ENCODE measurements around the gene EPB41L3. TPM values are rescaled to one million over a fixed set of nuclear protein-coding genes. Genes with fewer than 3 reads are reported as not detected.

EPB41L3 gene
- total and polyA plus RNA-seq, 10 of the 15 experiments (the other 5 are each of a cell fraction or from before 2014, with no cell fraction given) = 0.11 to 0.69 (median 0.23) TPM; not detected in 6

DNA sequence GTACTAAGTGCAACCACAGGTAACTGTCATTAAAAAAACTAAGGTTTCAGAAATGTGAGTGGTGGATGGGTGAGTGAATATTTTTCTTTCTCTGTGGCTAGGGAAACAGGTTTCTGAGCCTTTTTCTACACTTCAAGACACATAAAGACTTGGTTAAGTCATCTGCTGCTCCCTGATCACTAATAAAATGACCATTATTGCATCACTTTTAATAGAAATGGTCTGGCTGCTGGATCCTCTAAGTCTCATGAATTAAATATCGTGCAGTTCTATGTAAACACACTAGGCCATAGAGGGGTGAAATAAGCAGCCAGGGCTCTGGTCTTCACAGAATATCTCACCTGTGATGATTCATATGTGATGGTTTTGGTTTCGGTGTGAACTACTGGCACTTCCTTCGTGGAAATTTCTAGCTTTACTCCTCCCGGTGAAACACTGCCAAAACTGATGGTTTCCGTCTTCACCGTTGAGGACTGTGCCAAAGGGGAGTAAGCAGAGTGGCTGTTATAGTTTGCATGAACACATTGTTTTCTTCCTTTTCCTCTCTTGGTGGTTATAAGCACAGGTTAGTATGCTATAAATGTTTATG is 147.8 kb downstream of the EPB41L3 start (continued):
- TF ChIP-seq RCOR1 (conservative IDR thresholded peaks at IDR 0.05; ENCODE audit: low read depth, low read length) = no peak
- no peak for TF ChIP-seq SIN3A (IDR thresholded peaks at IDR 0.05; ENCODE audit: low read depth, low read length)
- TF ChIP-seq TCF12 (IDR thresholded peaks at IDR 0.05; ENCODE audit: low read depth, low read length) = no peak
- TF ChIP-seq SMAD1 (IDR thresholded peaks at IDR 0.05; ENCODE audit: low read depth, partially characterized antibody) = no peak
- TF ChIP-seq, protein P1, sequence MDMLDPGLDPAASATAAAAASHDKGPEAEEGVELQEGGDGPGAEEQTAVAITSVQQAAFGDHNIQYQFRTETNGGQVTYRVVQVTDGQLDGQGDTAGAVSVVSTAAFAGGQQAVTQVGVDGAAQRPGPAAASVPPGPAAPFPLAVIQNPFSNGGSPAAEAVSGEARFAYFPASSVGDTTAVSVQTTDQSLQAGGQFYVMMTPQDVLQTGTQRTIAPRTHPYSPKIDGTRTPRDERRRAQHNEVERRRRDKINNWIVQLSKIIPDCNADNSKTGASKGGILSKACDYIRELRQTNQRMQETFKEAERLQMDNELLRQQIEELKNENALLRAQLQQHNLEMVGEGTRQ (IDR thresholded peaks at IDR 0.05; ENCODE audit: borderline replicate concordance, low read depth, low read length) = no peak
- TF ChIP-seq ESRRA (IDR thresholded peaks at IDR 0.05; ENCODE audit: low read length) = no peak
- no peak for TF ChIP-seq NR2F1 (conservative IDR thresholded peaks at IDR 0.05)
- TF ChIP-seq, protein P2, sequence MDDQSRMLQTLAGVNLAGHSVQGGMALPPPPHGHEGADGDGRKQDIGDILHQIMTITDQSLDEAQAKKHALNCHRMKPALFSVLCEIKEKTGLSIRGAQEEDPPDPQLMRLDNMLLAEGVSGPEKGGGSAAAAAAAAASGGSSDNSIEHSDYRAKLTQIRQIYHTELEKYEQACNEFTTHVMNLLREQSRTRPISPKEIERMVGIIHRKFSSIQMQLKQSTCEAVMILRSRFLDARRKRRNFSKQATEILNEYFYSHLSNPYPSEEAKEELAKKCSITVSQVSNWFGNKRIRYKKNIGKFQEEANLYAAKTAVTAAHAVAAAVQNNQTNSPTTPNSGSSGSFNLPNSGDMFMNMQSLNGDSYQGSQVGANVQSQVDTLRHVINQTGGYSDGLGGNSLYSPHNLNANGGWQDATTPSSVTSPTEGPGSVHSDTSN (IDR thresholded peaks at IDR 0.05; ENCODE audit: insufficient replicate concordance, low read depth, low read length) = no peak

DNA sequence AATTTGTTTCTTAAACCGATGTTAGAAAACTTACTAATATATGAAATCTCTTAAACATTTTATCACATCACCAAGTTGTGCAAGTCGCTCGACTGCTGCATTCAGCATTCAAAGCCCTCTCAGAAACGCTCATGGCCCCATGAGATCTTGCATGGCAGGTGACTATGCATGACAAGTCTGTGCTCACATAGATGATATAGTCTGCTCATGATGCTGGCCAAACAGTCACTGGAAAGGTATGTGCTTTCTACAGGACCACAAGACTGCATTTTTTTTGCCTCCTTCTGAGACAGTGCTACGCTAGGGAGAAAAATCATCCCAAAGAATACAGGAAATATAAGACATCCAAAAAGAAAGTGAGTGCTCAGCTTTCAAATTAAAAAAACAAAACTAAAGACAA is 150.0 kb downstream of the EPB41L3 start:
- ChIA-PET SMC1A (ENCODE audit: uncharacterized antibody, unreplicated experiment) (no interaction called here), CTCF (no interaction called here), POLR2A (no interaction called here), RAD21 (ENCODE audit: unreplicated experiment) (no interaction called here)
- no peak for ATAC-seq
- Histone ChIP-seq H3K27me3 (replicated peaks in 1 of 2; ENCODE audit: control insufficient read depth in 2 of 2, insufficient read depth in 2 of 2, low read length in 1 of 2) (no peaks in the 10 kb centered on the region; a peak in 1 of 4 replicates), H3K4me1 (ENCODE audit: control insufficient read depth, insufficient read depth, low read length) (no peaks in the 10 kb centered on the region), H3K36me3 (ENCODE audit: control insufficient read depth in 2 of 2, insufficient read depth in 2 of 2, low read length in 1 of 2) (no peaks in the 10 kb centered on the region), H3K27ac (ENCODE audit: control insufficient read depth, insufficient read depth) (no peak overlapping the region), H3K79me2 (ENCODE audit: control insufficient read depth, insufficient read depth, low read length) (no peaks in the 10 kb centered on the region), H4K20me1 (ENCODE audit: control insufficient read depth, insufficient read depth) (no peaks in the 10 kb centered on the region), H3K9me3 (replicated peaks; ENCODE audit: control insufficient read depth, insufficient read depth, low read length) (no peaks in the 10 kb centered on the region), H3K4me3 (no peak overlapping the region), H3K9ac (ENCODE audit: control insufficient read depth, insufficient read depth, low read length) (no peak overlapping the region), H2AFZ (ENCODE audit: control insufficient read depth, low read depth, low read length) (no peak overlapping the region), H3K4me2 (ENCODE audit: control insufficient read depth, insufficient read depth) (no peak overlapping the region)
- intact Hi-C loops (cut with micrococcal nuclease; ENCODE audit: unreplicated experiment) = no loop called here
- no peak for FAIRE-seq
- no TSS peak for BruUV-seq (replicated peaks)
- 35% methylated on average over 5 of the region's 5 CpGs for WGBS (ENCODE audit: insufficient coverage, insufficient replicate concordance, low lambda C conversion rate, missing lambda C conversion rate)
- in situ Hi-C loops (cut with MboI) = no loop called here
- DNase-seq (ENCODE audit: low read depth, low spot score) = no peak
- TF ChIP-seq POLR2AphosphoS2 (IDR thresholded peaks at IDR 0.05; ENCODE audit: low read depth, low read length) = no peak
- no peak for TF ChIP-seq FOXK2 (IDR thresholded peaks at IDR 0.05)
- no peak for TF ChIP-seq NFYB (IDR thresholded peaks at IDR 0.05; ENCODE audit: insufficient read depth, low read depth, low read length)
- no peak for TF ChIP-seq HDAC6 (IDR thresholded peaks at IDR 0.05; ENCODE audit: unreplicated experiment)
- TF ChIP-seq POU2F2 (IDR thresholded peaks at IDR 0.05; ENCODE audit: borderline replicate concordance, low read depth, low read length) = no peak
- no peak for TF ChIP-seq SRF (IDR thresholded peaks at IDR 0.05; ENCODE audit: low read depth in 2 of 2, low read length in 2 of 2)
- TF ChIP-seq, protein P1 (IDR thresholded peaks at IDR 0.05; ENCODE audit: borderline replicate concordance, low read depth, low read length) = no peak
- TF ChIP-seq, protein P3, sequence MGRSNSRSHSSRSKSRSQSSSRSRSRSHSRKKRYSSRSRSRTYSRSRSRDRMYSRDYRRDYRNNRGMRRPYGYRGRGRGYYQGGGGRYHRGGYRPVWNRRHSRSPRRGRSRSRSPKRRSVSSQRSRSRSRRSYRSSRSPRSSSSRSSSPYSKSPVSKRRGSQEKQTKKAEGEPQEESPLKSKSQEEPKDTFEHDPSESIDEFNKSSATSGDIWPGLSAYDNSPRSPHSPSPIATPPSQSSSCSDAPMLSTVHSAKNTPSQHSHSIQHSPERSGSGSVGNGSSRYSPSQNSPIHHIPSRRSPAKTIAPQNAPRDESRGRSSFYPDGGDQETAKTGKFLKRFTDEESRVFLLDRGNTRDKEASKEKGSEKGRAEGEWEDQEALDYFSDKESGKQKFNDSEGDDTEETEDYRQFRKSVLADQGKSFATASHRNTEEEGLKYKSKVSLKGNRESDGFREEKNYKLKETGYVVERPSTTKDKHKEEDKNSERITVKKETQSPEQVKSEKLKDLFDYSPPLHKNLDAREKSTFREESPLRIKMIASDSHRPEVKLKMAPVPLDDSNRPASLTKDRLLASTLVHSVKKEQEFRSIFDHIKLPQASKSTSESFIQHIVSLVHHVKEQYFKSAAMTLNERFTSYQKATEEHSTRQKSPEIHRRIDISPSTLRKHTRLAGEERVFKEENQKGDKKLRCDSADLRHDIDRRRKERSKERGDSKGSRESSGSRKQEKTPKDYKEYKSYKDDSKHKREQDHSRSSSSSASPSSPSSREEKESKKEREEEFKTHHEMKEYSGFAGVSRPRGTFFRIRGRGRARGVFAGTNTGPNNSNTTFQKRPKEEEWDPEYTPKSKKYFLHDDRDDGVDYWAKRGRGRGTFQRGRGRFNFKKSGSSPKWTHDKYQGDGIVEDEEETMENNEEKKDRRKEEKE (IDR thresholded peaks at IDR 0.05) = no peak
- no peak for TF ChIP-seq BRCA1 (IDR thresholded peaks at IDR 0.05; ENCODE audit: low read depth, low read length)
- TF ChIP-seq TAF1 (IDR thresholded peaks at IDR 0.05; ENCODE audit: borderline replicate concordance, low read depth, low read length) = no peak
- TF ChIP-seq SIX5 (IDR thresholded peaks at IDR 0.05; ENCODE audit: low read depth, low read length, severe bottlenecking) = no peak

Data from GM12878 (cell line).